Ishikawa (cell line): Measurements from ENCODE around the gene RPGRIP1L.

Experiments
- CEBPB ChIP-seq: IDR thresholded peaks from 2 replicates; pipeline ENCODE4 v1.6.1; 2012
- CREB1 ChIP-seq: IDR thresholded peaks from 2 replicates; pipeline ENCODE4 v1.6.1; 2012; ENCODE audit warnings: low read depth
- EGR1 ChIP-seq: IDR thresholded peaks from 2 replicates; pipeline ENCODE4 v1.6.1; 2012
- EP300 ChIP-seq: IDR thresholded peaks from 2 replicates; pipeline ENCODE4 v1.6.1; 2012; ENCODE audit warnings: borderline replicate concordance
- FOXM1 ChIP-seq: IDR thresholded peaks from 2 replicates; pipeline ENCODE4 v1.6.1; 2012; ENCODE audit warnings: low read depth, borderline replicate concordance
- NFIC ChIP-seq: IDR thresholded peaks from 2 replicates; pipeline ENCODE4 v1.6.1; 2012
- RAD21 ChIP-seq: IDR thresholded peaks from 2 replicates; pipeline ENCODE4 v1.6.1; 2012; ENCODE audit warnings: low read depth
- REST ChIP-seq: IDR thresholded peaks from 2 replicates; pipeline ENCODE4 v1.6.1; 2012; ENCODE audit warnings: low read depth, mild to moderate bottlenecking
- TAF1 ChIP-seq: IDR thresholded peaks from 2 replicates; pipeline ENCODE4 v1.6.1; 2012; ENCODE audit warnings: low read depth, mild to moderate bottlenecking
- TCF12 ChIP-seq: IDR thresholded peaks from 2 replicates; pipeline ENCODE4 v1.6.1; 2012; ENCODE audit warnings: low read depth
- TEAD4 ChIP-seq: IDR thresholded peaks from 2 replicates; pipeline ENCODE4 v1.6.1; 2012
- YY1 ChIP-seq: IDR thresholded peaks from 2 replicates; pipeline ENCODE4 v1.6.1; 2012; ENCODE audit warnings: low read depth
- ZBTB7A ChIP-seq: IDR thresholded peaks from 2 replicates; pipeline ENCODE4 v1.6.1; 2012; ENCODE audit warnings: low read depth
- TF ChIP-seq, protein P1 (sequence below): IDR thresholded peaks from 2 replicates; pipeline ENCODE4 v1.6.1; 2012
- TF ChIP-seq, protein P2 (sequence below): IDR thresholded peaks from 2 replicates; pipeline ENCODE4 v1.6.1; 2012

RPGRIP1L gene

DNA sequence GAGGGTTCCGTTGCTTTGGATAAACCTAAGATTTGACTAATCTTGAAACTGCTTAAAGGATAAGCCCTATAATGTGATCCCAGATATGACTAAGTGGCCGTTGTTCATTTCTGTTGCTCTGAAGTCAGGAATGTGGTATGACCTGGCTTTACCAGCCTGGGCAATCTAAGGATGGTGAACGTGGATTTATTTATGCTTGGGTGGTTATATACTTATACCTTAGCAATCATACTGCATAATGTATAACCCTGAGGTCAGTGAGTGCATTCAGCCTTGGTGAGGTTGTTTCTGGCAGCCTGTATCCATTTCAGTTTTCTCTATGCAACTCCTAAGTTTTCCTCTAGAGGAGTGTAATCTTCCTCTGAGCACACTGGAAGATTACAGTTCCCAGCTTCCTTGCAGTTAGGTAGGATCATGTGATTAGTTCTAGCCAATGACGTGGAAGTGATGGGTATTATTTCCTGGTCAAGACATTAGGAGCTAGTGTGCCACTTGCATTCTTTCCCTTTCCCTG, 42.2 kb upstream of the RPGRIP1L start:
- TF ChIP-seq EP300 (no peak), TEAD4 (0 out of 2 replicates have a peak, but pooled peaks have one; percentile 8)
- TF ChIP-seq, protein P1, sequence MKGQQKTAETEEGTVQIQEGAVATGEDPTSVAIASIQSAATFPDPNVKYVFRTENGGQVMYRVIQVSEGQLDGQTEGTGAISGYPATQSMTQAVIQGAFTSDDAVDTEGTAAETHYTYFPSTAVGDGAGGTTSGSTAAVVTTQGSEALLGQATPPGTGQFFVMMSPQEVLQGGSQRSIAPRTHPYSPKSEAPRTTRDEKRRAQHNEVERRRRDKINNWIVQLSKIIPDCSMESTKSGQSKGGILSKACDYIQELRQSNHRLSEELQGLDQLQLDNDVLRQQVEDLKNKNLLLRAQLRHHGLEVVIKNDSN = peak; percentile 82

- TF ChIP-seq RAD21 (no peak), TCF12 (no peak), YY1 (no peak), TEAD4 (no peak), ZBTB7A (no peak), EGR1 (no peak), NFIC (no peak), CEBPB (no peak), CREB1 (no peak), EP300 (no peak), TAF1 (no peak), REST (no peak), FOXM1 (no peak)
- TF ChIP-seq, protein P1 = no peak
- TF ChIP-seq, protein P2, sequence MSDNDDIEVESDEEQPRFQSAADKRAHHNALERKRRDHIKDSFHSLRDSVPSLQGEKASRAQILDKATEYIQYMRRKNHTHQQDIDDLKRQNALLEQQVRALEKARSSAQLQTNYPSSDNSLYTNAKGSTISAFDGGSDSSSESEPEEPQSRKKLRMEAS = no peak
Observed at GRCh38 chr16:53745086-53745485, 41.4 kb upstream of the RPGRIP1L start.

DNA sequence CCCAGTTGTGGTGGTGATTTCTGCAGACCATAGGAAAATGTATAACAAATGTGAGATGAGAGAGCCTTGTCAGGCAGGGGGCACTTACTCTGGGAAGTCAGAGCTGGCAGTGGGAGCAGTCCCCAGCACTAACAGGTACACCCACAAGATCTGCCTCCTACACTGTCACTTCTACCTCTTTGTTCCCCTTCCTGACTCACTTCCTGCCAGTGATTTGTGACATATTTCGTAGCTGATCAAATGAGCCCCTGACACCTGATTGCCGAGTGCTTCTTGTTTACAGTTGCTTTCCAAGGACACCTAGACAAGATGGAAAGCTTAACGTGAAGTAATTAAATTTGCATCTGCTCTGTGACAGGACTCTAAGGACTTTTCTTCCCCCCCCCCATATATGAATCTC, 40.8 kb upstream of the RPGRIP1L start:
- TF ChIP-seq TAF1 (no peak), TCF12 (no peak), CEBPB (no peak), CREB1 (no peak), REST (no peak), FOXM1 (no peak), YY1 (no peak), NFIC (no peak), TEAD4 (no peak)
- TF ChIP-seq, protein P2 = no peak
- TF ChIP-seq, protein P1 = no peak

DNA sequence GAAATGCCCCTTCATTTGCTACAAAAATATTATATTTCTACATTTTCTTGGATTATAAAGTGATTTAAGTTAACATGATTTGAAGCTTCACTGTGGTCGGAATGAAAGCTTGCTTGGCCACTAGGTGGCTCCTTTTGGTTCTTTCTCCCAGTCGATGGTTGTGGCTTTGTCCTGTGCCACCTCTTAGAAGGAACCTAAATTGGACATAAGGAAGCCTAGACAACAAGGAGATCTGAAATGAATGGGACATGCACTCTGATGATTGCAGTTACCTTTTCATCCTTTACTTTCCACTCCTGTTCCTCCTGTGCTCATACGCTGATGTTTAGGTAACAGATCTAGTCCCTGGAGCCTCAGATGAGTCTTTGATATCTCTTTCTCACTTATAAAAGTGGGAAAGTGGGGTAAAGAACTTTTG, 39.5 kb upstream of the RPGRIP1L start:
- TF ChIP-seq, protein P2 = no peak
- no peak for TF ChIP-seq CEBPB
- no peak for TF ChIP-seq NFIC
- TF ChIP-seq CREB1 = no peak
- no peak for TF ChIP-seq YY1
- TF ChIP-seq RAD21 = peak; percentile 38
- TF ChIP-seq, protein P1 = no peak

DNA sequence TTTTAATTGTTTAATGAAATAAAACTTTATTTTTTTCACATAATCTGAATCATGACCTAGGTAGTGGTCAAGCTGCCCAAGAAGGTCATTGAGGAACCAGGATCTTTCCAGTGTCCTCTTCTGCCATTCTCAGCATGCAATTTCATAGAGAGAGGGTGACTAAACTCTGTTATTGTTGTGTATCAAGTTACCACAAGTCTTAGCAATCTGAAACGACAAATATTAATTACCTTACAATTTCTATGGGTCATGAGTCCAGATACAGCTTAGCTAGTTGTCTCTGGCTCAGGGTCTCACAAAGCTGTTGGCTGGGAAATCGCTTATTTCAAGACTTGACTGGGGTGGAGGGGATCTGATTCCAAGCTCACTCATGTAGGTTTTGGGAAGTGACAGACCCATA, 37.9 kb upstream of the RPGRIP1L start:
- TF ChIP-seq FOXM1 (no peak), ZBTB7A (no peak), TEAD4 (no peak), EP300 (no peak), REST (no peak), RAD21 (no peak), TCF12 (no peak), TAF1 (no peak), YY1 (no peak), EGR1 (no peak), CREB1 (no peak)
- TF ChIP-seq, protein P2 = no peak
- TF ChIP-seq, protein P1 = no peak
